NOMO-1 treated with DMSO at 0.1 percent for 48 hours (cell line): ENCODE results near the gene HS1BP3.

ENCODE experiments used
- DNase-seq: peaks from one replicate; lab custom pipeline; 2025; ENCODE audit not compliant: unreplicated experiment; lab: John Stamatoyannopoulos, UW

Gene HS1BP3

GRCh38 chr2:20588918-20589871 is 61.7 kb downstream of the HS1BP3 start:
- no peak for DNase-seq

- no peak for DNase-seq
These were observed 64.9 kb downstream of the HS1BP3 start for GRCh38 chr2:20585710-20586594.

- DNase-seq: no peak
These were observed 65.6 kb downstream of the HS1BP3 start for GRCh38 chr2:20585359-20585709.

- no peak for DNase-seq
These were observed 66.2 kb downstream of the HS1BP3 start for GRCh38 chr2:20584399-20585358.

GRCh38 chr2:20584045-20584398 is 66.9 kb downstream of the HS1BP3 start:
- DNase-seq: no peak

- DNase-seq: no peak
These were observed 67.4 kb downstream of the HS1BP3 start for GRCh38 chr2:20583425-20583881.

- no peak for DNase-seq
These were observed 68.2 kb downstream of the HS1BP3 start for GRCh38 chr2:20582600-20583221.

- no peak for DNase-seq
These were observed 70.0 kb downstream of the HS1BP3 start for GRCh38 chr2:20580690-20581437.

GRCh38 chr2:20579866-20580265 is 71.0 kb downstream of the HS1BP3 start:
- no peak for DNase-seq

GRCh38 chr2:20578895-20579825 is 71.7 kb downstream of the HS1BP3 start:
- DNase-seq: no peak

GRCh38 chr2:20578266-20578894 is 72.5 kb downstream of the HS1BP3 start:
- no peak for DNase-seq

- DNase-seq: no peak
These were observed 73.2 kb downstream of the HS1BP3 start for GRCh38 chr2:20577495-20578235.

- no peak for DNase-seq
These were observed 74.2 kb downstream of the HS1BP3 start for GRCh38 chr2:20576598-20577115.

- no peak for DNase-seq
These were observed 74.8 kb downstream of the HS1BP3 start for GRCh38 chr2:20575935-20576597.

GRCh38 chr2:20575414-20575813 is 75.5 kb downstream of the HS1BP3 start:
- no peak for DNase-seq

GRCh38 chr2:20574930-20575329 is 76.0 kb downstream of the HS1BP3 start:
- no peak for DNase-seq
